Memory B cell (primary cell): ENCODE measurements around the gene BTBD10.
A peak's percentile ranks its signal among the peaks of the same experiment; 100 is the strongest.

Source experiments
- ATAC-seq: fragments of 150-1000 bp; cut with Tn5 transposase; 2 replicates; pipeline ENCODE4 v1.10.0; 2021; ENCODE audit warnings: low read depth, mild to moderate bottlenecking, moderate library complexity
- DNase-seq, 2 donors: peaks; one replicate each; pipeline ENCODE4 v3.0.0; 2022; ENCODE audit warnings: low spot score in 2 of 2
- H3K27ac Mint-ChIP-seq: one replicate; pipeline ENCODE4 v1.8.0; 2022; ENCODE audit warnings: mild to moderate bottlenecking, moderate library complexity, mixed read lengths
- H3K27me3 Mint-ChIP-seq: one replicate; pipeline ENCODE4 v1.8.0; 2022; ENCODE audit warnings: mixed read lengths
- H3K36me3 Mint-ChIP-seq: one replicate; pipeline ENCODE4 v1.8.0; 2022; ENCODE audit warnings: mild to moderate bottlenecking, mixed read lengths
- H3K4me1 Mint-ChIP-seq: one replicate; pipeline ENCODE4 v1.8.0; 2022; ENCODE audit warnings: mixed read lengths
- H3K4me3 Mint-ChIP-seq: one replicate; pipeline ENCODE4 v1.8.0; 2022; ENCODE audit warnings: mild to moderate bottlenecking, moderate library complexity, mixed read lengths
- H3K9me3 Mint-ChIP-seq: one replicate; pipeline ENCODE4 v1.8.0; 2022; ENCODE audit warnings: mixed read lengths

BTBD10 gene

DNA sequence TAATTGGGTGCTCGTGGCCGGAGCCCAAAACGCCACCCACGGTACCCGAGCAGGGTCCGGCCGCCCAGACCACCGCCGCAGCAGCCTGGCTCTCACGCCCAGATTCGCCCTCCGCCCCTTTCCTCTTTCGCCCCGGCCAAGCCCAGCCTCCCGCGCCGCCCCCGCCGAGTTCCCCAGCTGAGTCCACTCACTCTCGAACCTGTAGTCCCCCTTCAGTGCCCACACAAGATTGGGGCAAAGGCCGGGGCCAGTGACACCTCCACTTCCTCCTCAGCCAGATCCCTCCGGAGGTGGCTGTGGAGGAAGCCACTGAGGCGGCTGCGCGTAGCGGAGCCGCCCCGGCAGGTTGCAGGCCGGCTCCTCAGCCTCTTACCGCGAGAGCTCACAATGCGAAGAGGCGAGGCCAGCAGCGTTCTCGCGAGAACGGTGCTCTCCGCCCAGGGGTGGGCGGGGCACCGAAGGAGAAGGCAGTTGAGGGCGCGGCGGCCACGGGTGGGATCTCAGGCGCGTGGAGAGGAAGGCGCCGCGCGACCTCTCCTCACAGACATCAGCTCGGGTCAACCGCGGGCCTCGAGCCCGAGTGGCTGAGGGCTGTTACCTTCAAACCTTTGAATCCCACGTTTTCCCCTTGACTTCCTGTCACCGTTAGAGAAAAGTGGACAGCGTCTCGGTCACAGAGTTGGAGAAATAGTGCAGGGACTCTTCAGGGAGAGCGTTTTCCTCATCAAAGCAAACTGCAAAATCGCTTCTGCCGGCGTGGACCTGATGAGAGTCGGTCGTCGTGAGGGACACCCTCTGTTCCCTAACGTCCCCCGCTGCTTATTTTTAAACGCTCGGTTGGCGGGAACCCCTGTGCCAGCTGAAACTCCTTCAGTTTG lies at the start of gene BTBD10:
TSS of gene BTBD10 (minus strand) at position 322 of the 878 bp plus-strand sequence. CDS start 18,098 bp downstream, outside the sequence.
- Mint-ChIP-seq H3K27ac (peak within 1 kb of the TSS; percentile 97), H3K9me3 (no peaks in the 10 kb centered on the region), H3K27me3 (no peaks in the 10 kb centered on the region), H3K4me1 (peaks cover 21% of the 10 kb centered on the region), H3K36me3 (peaks cover 7% of the 10 kb centered on the region), H3K4me3 (peak within 1 kb of the TSS; percentile 98)
- DNase-seq (peak; percentile 84 to 88), ATAC-seq (peak; percentile 96)

DNA sequence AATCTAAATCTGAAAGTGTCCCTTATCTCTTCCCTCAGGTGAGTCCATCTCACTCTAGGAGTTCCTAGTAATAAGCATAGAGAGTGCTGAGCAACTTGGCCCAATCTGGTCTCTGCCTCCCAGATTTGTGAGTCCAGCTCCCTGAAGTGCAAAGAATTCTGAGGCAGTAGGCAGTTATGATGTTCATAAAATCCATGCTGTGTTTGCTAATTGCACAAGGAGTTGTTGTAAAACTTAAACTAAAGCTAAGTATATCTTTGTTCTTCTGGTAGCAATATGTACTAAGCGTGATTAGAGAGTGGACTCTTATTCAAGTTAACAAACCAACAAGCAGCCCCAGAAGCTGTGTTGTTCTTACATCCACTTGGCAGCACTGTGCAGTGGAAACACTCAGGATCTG lies 40.4 kb upstream of the BTBD10 start:
- no peak for DNase-seq
- H3K27me3 Mint-ChIP-seq = peaks cover 4% of the 10 kb centered on the region
- H3K4me3 Mint-ChIP-seq = no peak overlapping the region
- no peak overlapping the region for H3K27ac Mint-ChIP-seq
- H3K4me1 Mint-ChIP-seq = no peaks in the 10 kb centered on the region
- H3K36me3 Mint-ChIP-seq = peaks cover 2% of the 10 kb centered on the region
- ATAC-seq = no peak
- H3K9me3 Mint-ChIP-seq = peaks cover under 1% of the 10 kb centered on the region

DNA sequence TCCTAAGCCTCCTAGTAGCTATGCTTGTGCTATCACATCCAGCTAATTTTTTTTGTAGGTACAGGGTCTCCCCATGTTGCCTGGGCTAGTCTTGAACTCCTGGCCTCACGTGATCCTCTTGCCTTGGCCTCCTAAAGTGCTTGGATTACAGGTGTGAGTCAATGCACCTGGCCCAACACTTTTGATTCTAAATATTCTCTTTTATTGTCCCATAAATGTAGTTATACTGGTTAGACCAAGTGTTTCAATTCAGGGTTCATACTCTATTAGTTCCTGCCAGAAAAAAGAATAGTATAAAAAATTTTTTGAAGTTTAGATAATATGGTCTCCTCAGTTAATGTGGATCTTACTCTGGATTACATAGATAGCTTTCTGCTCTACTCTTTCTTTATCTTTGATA lies 39.5 kb upstream of the BTBD10 start:
- H3K9me3 Mint-ChIP-seq = peaks cover 3% of the 10 kb centered on the region
- no peak overlapping the region for H3K27ac Mint-ChIP-seq

DNA sequence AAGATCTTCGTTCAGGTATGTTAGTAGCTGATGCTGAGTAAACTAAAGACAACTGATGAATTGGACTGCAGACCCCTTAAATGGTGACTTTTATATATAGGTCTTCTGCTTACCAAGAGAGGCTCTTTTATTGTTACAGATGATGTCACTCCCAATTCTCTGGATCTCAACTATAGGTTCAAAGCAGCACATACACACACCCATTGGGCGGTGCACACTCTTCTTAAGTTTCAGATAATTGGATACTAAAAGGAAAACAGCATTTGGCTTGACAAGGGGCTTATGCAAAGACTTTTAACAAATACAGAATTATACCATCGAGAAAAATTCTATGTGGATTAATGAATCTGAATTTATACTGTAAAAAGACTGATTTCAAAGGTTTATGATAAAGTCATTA lies 32.9 kb upstream of the BTBD10 start, which contains the start of gene PTH:
TSS of gene PTH (minus strand) at position 69 of the 400 bp plus-strand sequence. CDS start 3,142 bp downstream, outside the sequence.
- peaks cover 12% of the 10 kb centered on the region for H3K27me3 Mint-ChIP-seq
- no peak for DNase-seq
- peaks cover 3% of the 10 kb centered on the region for H3K9me3 Mint-ChIP-seq
- H3K4me1 Mint-ChIP-seq = no peaks in the 10 kb centered on the region
- H3K36me3 Mint-ChIP-seq = peaks cover 2% of the 10 kb centered on the region
- H3K4me3 Mint-ChIP-seq = no peak within 1 kb of the TSS
- no peak for ATAC-seq
- H3K27ac Mint-ChIP-seq = no peak within 1 kb of the TSS

More for the DNA sequence above, 39.5 kb upstream of the BTBD10 start:
- no peak overlapping the region for H3K4me3 Mint-ChIP-seq
- ATAC-seq = no peak
- no peak for DNase-seq
- peaks cover 7% of the 10 kb centered on the region for H3K27me3 Mint-ChIP-seq
- peaks cover 2% of the 10 kb centered on the region for H3K36me3 Mint-ChIP-seq
- no peaks in the 10 kb centered on the region for H3K4me1 Mint-ChIP-seq

DNA sequence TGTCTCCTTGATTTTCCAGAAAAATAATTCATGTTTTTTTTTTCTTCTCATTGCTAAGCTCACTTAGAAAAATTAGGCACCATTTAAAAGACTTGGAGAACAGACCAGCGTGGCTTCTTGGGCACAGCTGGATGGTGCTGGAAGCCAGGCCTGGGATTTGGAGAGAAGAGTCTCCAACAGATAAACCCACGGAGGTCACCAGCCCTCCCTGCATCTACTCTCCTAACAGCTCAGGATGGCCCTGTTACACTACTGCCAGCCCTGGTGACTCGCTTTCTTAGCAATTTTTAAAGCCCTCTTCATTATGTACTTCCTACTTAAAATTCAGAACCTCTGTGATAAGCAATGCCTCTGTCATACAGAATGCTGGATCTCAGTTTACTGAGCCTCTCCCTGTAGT lies 31.0 kb upstream of the BTBD10 start:
- H3K9me3 Mint-ChIP-seq = peaks cover 3% of the 10 kb centered on the region
- ATAC-seq (no peak), DNase-seq (no peak)
- peaks cover 10% of the 10 kb centered on the region for H3K27me3 Mint-ChIP-seq
- H3K4me1 Mint-ChIP-seq = no peaks in the 10 kb centered on the region
- no peak overlapping the region for H3K27ac Mint-ChIP-seq
- H3K4me3 Mint-ChIP-seq = no peak overlapping the region
- peaks cover 1% of the 10 kb centered on the region for H3K36me3 Mint-ChIP-seq

DNA sequence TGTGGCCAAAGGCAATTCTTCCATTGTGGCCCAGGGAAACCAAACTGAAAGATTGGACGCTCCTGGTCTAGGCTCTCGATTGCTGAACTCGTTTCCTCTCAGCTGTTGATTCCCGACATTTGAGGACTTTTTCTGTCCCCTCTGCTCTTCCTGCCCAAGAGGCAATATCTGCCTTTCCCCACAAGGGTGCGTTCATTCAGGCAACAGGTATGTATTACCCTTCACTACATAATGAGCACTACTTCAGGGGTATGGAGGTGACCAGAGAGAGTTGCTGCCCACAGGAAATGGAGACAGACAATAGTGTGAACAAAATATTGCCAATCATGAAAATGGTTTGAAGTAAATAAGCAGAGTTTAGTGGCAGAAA lies 24.6 kb upstream of the BTBD10 start:
- peak overlapping the region; percentile 89 for H3K4me3 Mint-ChIP-seq
- H3K4me1 Mint-ChIP-seq = peaks cover 5% of the 10 kb centered on the region
- ATAC-seq (peak; percentile 70), DNase-seq (no peak)
- no peaks in the 10 kb centered on the region for H3K9me3 Mint-ChIP-seq
- H3K27me3 Mint-ChIP-seq = peaks cover 4% of the 10 kb centered on the region
- H3K36me3 Mint-ChIP-seq = no peaks in the 10 kb centered on the region
- H3K27ac Mint-ChIP-seq = peak overlapping the region; percentile 7

DNA sequence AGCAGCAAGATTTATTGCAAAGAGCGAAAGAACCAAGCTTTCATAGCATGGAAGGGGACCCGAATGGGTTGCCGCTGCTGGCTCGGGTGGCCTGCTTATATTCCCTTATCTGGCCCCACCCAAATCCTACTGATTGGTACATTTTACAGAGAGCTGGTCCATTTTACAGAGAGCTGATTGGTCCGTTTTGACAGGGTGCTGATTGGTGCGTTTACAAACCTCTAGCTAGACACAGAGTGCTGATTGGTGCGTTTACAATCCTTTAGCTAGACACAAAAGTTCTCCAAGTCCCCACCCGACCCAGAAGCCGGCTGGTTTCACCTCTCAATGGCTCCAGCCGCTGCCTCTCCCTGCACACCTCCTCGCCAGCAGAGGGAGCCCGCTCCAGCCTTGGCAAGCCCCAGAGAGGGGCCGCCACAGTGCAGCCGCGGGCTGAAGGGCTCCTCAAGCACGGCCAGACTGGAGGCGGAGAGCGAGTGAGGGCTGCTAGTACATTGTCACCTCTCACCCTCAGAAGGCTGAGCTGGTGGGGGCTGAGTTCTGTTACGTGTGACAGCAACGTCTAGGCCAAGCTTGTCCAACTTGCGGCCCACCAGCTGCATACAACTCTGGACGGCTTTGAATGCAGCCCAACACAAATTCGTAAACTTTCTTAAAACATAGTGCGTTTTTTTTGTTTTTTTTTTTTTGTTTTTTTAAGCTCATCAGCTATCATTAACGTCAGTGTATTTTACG lies 24.1 kb upstream of the BTBD10 start:
- Mint-ChIP-seq H3K27me3 (peaks cover 5% of the 10 kb centered on the region), H3K4me3 (peak overlapping the region; percentile 89), H3K36me3 (no peaks in the 10 kb centered on the region), H3K4me1 (peaks cover 5% of the 10 kb centered on the region), H3K27ac (peak overlapping the region; percentile 7), H3K9me3 (no peaks in the 10 kb centered on the region)
- ATAC-seq (peak; percentile 93), DNase-seq (peak; percentile 52 to 54)

DNA sequence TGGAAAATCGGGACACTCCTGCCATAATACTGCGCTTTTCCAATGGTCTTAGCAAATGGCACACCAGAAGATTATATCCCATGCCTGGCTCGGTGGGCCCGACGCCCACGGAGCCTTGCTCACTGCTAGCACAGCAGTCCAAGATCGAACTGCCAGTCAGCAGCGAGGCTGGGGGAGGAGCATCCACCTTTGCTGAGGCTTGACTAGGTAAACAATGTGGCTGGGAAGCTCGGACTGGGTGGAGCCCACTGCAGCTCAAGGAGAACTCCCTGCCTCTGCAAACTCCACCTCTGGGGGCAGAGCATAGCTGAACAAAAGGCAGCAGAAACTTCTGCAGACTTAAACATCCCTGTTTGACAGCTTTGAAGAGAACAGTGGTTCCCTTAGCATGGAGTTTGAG lies 17.2 kb upstream of the BTBD10 start:
- H3K4me1 Mint-ChIP-seq = no peaks in the 10 kb centered on the region
- DNase-seq (no peak), ATAC-seq (no peak)
- H3K27me3 Mint-ChIP-seq = peaks cover 14% of the 10 kb centered on the region
- H3K4me3 Mint-ChIP-seq = no peak overlapping the region
- H3K27ac Mint-ChIP-seq = no peak overlapping the region
- H3K9me3 Mint-ChIP-seq = peaks cover 2% of the 10 kb centered on the region
- no peaks in the 10 kb centered on the region for H3K36me3 Mint-ChIP-seq

DNA sequence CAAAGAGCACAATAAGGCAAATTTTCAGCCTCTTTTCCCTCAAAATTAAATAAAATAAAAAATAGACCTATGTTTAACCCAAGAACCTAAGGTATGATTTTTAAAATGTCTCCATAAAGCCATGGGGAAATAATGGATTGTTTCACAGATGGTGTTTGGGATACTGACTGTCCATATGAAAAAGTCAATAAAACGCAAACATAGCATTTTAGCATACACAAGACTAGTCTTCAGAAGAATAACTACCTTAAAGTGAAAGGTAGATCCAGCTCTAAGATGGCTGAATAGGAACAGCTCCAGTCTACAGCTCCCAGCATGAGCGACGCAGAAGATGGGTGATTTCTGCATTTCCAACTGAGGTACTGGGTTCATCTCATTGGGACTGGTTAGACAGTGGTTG lies 16.7 kb upstream of the BTBD10 start:
- DNase-seq (no peak), ATAC-seq (no peak)
- H3K36me3 Mint-ChIP-seq = no peaks in the 10 kb centered on the region
- peaks cover 14% of the 10 kb centered on the region for H3K27me3 Mint-ChIP-seq
- H3K4me1 Mint-ChIP-seq = no peaks in the 10 kb centered on the region
- no peak overlapping the region for H3K4me3 Mint-ChIP-seq
- H3K27ac Mint-ChIP-seq = no peak overlapping the region
- peaks cover 2% of the 10 kb centered on the region for H3K9me3 Mint-ChIP-seq

DNA sequence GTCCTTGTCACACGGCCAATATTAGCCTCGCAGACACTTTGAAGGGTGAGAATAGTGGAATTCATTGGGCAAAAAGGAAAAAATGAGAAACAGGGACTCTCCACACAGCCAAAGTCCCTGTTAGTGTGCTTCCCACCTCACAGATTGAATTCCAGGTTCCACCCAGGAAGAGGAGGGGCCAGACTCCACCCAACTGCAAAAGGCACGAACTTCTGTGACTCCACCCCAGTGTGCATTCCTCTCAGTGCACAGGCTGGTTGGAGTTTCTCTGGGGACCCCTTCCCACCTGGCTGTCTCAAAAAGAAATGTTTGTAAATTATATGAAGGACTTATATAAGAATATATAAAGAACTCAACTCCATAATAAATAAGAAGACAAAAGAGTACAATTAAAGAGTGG lies 12.1 kb upstream of the BTBD10 start:
- H3K27me3 Mint-ChIP-seq = peaks cover 10% of the 10 kb centered on the region
- no peaks in the 10 kb centered on the region for H3K36me3 Mint-ChIP-seq
- H3K27ac Mint-ChIP-seq = no peak overlapping the region

DNA sequence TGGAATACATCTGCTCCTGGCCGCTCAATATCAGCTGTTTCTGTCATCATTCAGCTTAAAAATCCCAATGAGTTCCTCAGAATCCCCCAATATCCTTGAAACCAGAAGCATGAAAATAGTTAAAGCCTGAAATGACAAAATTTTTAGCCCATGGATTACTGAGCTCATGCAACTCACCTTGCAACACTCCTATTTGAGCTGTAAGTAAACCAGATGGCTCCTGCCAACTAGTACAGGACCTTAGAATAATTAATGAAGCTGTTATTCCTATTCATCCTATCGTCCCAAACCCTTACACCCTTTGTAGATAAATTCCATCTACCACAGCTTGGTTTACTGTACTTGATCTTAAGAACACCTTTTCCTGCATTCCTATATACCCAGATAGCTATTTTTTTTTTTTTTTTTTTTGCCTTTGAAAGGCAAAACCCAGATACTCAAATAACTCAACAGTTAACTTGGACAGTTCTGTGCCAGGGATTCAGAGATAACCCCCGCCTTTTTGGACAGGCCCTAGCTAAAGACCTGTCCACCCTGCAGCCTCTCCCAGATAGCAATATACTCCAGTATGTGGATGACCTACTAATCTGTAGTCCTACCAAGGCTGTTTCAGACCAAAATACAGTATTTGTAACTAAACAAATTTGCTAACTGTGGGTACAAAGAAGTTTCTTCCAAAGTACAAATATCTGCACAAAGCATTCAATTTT lies 10.1 kb upstream of the BTBD10 start:
- H3K4me3 Mint-ChIP-seq = no peak overlapping the region
- H3K9me3 Mint-ChIP-seq = no peaks in the 10 kb centered on the region
- DNase-seq (no peak), ATAC-seq (no peak)
- peaks cover 7% of the 10 kb centered on the region for H3K27me3 Mint-ChIP-seq
- no peaks in the 10 kb centered on the region for H3K4me1 Mint-ChIP-seq
- H3K36me3 Mint-ChIP-seq = no peaks in the 10 kb centered on the region
- H3K27ac Mint-ChIP-seq = no peak overlapping the region

More for the DNA sequence above, 12.1 kb upstream of the BTBD10 start:
- Mint-ChIP-seq H3K9me3 (no peaks in the 10 kb centered on the region), H3K4me1 (no peaks in the 10 kb centered on the region), H3K4me3 (no peak overlapping the region)
- ATAC-seq (no peak), DNase-seq (no peak)

DNA sequence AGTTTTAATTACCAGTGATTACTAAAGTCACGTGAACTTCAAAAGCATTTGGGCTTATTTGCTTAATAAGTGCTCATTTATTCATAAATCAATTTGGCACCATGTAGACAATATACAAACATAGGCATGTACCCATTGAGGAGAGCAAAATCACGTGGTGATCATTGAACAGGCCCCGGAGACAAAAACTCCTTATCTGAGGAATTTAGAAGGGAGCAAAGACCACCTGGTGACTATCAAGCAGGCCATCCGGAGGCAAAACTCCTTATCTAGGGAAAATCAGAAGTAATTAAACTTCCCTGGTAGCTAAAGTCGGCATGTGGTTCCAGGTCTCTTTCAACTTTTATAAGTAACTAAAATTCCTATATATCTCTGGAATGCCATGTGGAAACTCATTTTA lies 5.7 kb upstream of the BTBD10 start:
- peaks cover 5% of the 10 kb centered on the region for H3K4me1 Mint-ChIP-seq
- DNase-seq = no peak
- H3K27ac Mint-ChIP-seq = no peak overlapping the region
- H3K36me3 Mint-ChIP-seq = no peaks in the 10 kb centered on the region
- H3K9me3 Mint-ChIP-seq = no peaks in the 10 kb centered on the region
- ATAC-seq = no peak
- no peak overlapping the region for H3K4me3 Mint-ChIP-seq
- peaks cover 5% of the 10 kb centered on the region for H3K27me3 Mint-ChIP-seq

DNA sequence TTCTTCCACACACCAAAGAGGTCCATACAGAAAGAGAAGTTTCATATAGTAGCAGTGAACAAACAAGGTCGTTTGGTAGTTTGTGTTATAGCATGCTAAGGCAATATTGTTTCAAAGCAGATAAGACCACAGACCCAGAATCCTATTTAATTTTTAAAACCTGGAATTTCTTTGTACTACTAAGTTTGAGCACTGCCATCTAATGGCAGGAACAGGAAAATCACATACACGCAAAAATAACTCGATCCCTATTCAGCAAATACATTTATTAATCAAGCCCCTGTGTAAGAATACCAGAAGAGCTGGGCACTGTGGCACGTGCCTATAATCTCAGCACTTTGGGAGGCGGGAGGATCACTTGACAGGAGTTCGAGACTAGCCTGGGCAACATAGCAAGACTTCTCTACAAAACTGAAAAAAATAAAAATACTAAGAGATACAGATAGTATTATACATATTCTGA lies 2.9 kb upstream of the BTBD10 start:
- Mint-ChIP-seq H3K9me3 (no peaks in the 10 kb centered on the region), H3K36me3 (no peaks in the 10 kb centered on the region), H3K27me3 (peaks cover 5% of the 10 kb centered on the region), H3K4me3 (no peak overlapping the region), H3K4me1 (peaks cover 10% of the 10 kb centered on the region), H3K27ac (no peak overlapping the region)
- DNase-seq (no peak), ATAC-seq (no peak)
